Psoas muscle (tissue), 8 donors: ENCODE measurements around the gene CAVIN4. TPM values are rescaled to one million over a fixed set of nuclear protein-coding genes. Genes with fewer than 3 reads are reported as not detected.

Experiments used
- ATAC-seq, 4 donors: fragments of 200-7000 bp; cut with Tn5 transposase; one replicate each; pipeline ENCODE4 v1.9.1; 2020; ENCODE audit warnings: moderate library complexity in 3 of 4, mild to moderate bottlenecking in 2 of 4
- DNase-seq, 2 donors: peaks; one replicate each; pipeline ENCODE4 v3.0.0-alpha.2; 2020
- H3K27ac ChIP-seq: fragments of 200-600 bp; one replicate; pipeline ENCODE4 v1.8.0; 2022
- H3K27me3 ChIP-seq, 3 donors: fragments of 200-600 bp in 1 of 3; one replicate each; pipeline versions ENCODE4 v1.6.1 to v1.8.0; 2013 to 2022; ENCODE audit warnings: low read length in 2 of 3, mild to moderate bottlenecking in 2 of 3, moderate library complexity in 1 of 3; ENCODE audit not compliant: insufficient read depth in 3 of 3
- H3K36me3 ChIP-seq, 2 donors: fragments of 200-600 bp in 1 of 2; one replicate each; pipeline versions ENCODE4 v1.6.1 to v1.8.0; 2013 to 2022; ENCODE audit warnings: low read depth in 1 of 2, mild to moderate bottlenecking in 1 of 2, moderate library complexity in 1 of 2; ENCODE audit not compliant: insufficient read depth in 1 of 2
- H3K4me1 ChIP-seq: fragments of 200-600 bp; one replicate; pipeline ENCODE4 v1.8.0; 2022
- H3K4me3 ChIP-seq: fragments of 200-600 bp; one replicate; pipeline ENCODE4 v1.8.0; 2022; ENCODE audit warnings: mild to moderate bottlenecking
- H3K9me3 ChIP-seq: fragments of 200-600 bp; one replicate; pipeline ENCODE4 v1.8.0; 2022
- WGBS, 3 donors: extraction: QIAGEN DNeasy Blood & Tissue Kit; methylation state at CpG; one replicate each; pipeline versions ENCODE4 v1.1.6 to v1.1.7; 2013; 5-methylcytosine and 5-hydroxymethylcytosine counted together
- intact Hi-C, 2 donors: fragments of 100-400 bp; cut with DNase I; formaldehyde crosslinking; loops; one replicate each; pipeline versions ENCODE4 v1.11.0 to v1.14.2; 2022
- long read RNA-seq, 2 donors: library from polyadenylated mRNA; unstranded; transcript quantifications; one replicate each; pipeline ENCODE4 v2.0.0, GENCODE V29; 2021
- polyA plus RNA-seq, 3 donors: library from polyadenylated mRNA; stranded (reverse); fragments of 200-250 nt; gene quantifications; one replicate each; pipeline ENCODE4 v1.2.3, GENCODE V29; 2013
- total RNA-seq, 4 donors: library from RNA; stranded (reverse); fragmentation: NEBNext Ultra II Directional in 2 of 4; extraction: Animal tissue kit (Norgen Biotek cat#: 25700) in 2 of 4; gene quantifications; one replicate each; pipeline versions ENCODE4 v1.2.1 to v1.2.4, GENCODE V29; 2021 to 2023
- TF ChIP-seq, protein P1 (sequence below): fragments of 200-600 bp; IDR thresholded peaks from one replicate; pipeline ENCODE4 v1.8.0; 2022; ENCODE audit warnings: antibody characterized with exemption
- donor health status: healthy with polysubstance abuse.
- donor health status: DM: no; HTN: no; CAD: no; lungs with moderate emphysema.
- donor health status: Bipolar disorder and iron deficiency.
- donor health status: healthy.
- donor health status: DM: yes; HTN: yes; CAD: no.
- donor health status: DM: no; HTN: no; CAD: no.
- donor health status: DM: no; HTN: no; CAD: no.
- donor health status: DM: yes; HTN: yes; CAD: no.

Gene CAVIN4, protein sequence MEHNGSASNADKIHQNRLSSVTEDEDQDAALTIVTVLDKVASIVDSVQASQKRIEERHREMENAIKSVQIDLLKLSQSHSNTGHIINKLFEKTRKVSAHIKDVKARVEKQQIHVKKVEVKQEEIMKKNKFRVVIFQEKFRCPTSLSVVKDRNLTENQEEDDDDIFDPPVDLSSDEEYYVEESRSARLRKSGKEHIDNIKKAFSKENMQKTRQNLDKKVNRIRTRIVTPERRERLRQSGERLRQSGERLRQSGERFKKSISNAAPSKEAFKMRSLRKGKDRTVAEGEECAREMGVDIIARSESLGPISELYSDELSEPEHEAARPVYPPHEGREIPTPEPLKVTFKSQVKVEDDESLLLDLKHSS
- total RNA-seq (100 to 1,000 TPM in 1 of 4 donors, 10 to 100 TPM in 3; 68.6 to 230 (median 86.9) TPM), polyA plus RNA-seq (10 to 100 TPM in 2 of 3 donors, 1 to 10 TPM in 1; 3.5 to 59.2 (median 25.6) TPM)
- long read RNA-seq, donor 1, transcript CAVIN4-201 (2 exons, 2,615 nt) = major isoform, 103 of 103 reads
- long read RNA-seq, donor 1, partial matches to known transcripts = 0 of 103 reads
- long read RNA-seq, donor 1, other reads (novel, unspliced or antisense) = 0 of 103 reads
- long read RNA-seq, donor 2, transcript CAVIN4-201 (2 exons, 2,615 nt) = major isoform, 188 of 199 reads
- long read RNA-seq, donor 2, partial matches to known transcripts = 9 of 199 reads
- long read RNA-seq, donor 2, other reads (novel, unspliced or antisense) = 2 of 199 reads

GRCh38 chr9:100577776-100578448, at the start of gene CAVIN4:
TSS of gene CAVIN4 (plus strand) at chr9:100578079. CDS start at chr9:100578144, 65 bp downstream.
- Histone ChIP-seq H3K4me1 (peaks cover 22% of the 10 kb centered on the region), H3K4me3 (peak within 1 kb of the TSS; percentile 68), H3K27me3 (no peaks in the 10 kb centered on the region), H3K36me3 (no peaks in the 10 kb centered on the region), H3K27ac (peak within 1 kb of the TSS; percentile 88), H3K9me3 (no peaks in the 10 kb centered on the region)
- intact Hi-C loops = no loop called here
- TF ChIP-seq, protein P1, sequence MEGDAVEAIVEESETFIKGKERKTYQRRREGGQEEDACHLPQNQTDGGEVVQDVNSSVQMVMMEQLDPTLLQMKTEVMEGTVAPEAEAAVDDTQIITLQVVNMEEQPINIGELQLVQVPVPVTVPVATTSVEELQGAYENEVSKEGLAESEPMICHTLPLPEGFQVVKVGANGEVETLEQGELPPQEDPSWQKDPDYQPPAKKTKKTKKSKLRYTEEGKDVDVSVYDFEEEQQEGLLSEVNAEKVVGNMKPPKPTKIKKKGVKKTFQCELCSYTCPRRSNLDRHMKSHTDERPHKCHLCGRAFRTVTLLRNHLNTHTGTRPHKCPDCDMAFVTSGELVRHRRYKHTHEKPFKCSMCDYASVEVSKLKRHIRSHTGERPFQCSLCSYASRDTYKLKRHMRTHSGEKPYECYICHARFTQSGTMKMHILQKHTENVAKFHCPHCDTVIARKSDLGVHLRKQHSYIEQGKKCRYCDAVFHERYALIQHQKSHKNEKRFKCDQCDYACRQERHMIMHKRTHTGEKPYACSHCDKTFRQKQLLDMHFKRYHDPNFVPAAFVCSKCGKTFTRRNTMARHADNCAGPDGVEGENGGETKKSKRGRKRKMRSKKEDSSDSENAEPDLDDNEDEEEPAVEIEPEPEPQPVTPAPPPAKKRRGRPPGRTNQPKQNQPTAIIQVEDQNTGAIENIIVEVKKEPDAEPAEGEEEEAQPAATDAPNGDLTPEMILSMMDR = no peak
- WGBS, 3 donors = 29 to 47% (median 31%) methylated on average over 10 of the region's 10 CpGs
- ATAC-seq (peak; percentile 90 to 94 (median 92)), DNase-seq (peak; percentile 40 to 71)

GRCh38 chr9:100534401-100534800, 43.5 kb upstream of the CAVIN4 start:
- 58 to 66% (median 60%) methylated on average over 4 of the region's 4 CpGs for WGBS, 3 donors
- DNase-seq (no peak), ATAC-seq (no peak)
- H3K36me3 ChIP-seq = no peaks in the 10 kb centered on the region
- no peaks in the 10 kb centered on the region for H3K4me1 ChIP-seq
- H3K27me3 ChIP-seq = no peaks in the 10 kb centered on the region
- intact Hi-C loops = no loop called here
- H3K27ac ChIP-seq = no peak overlapping the region
- no peaks in the 10 kb centered on the region for H3K9me3 ChIP-seq
- TF ChIP-seq, protein P1 = no peak
- H3K4me3 ChIP-seq = no peak overlapping the region

GRCh38 chr9:100540327-100540726, 37.6 kb upstream of the CAVIN4 start:
- Histone ChIP-seq H3K36me3 (no peaks in the 10 kb centered on the region), H3K27ac (no peak overlapping the region), H3K27me3 (no peaks in the 10 kb centered on the region), H3K9me3 (no peaks in the 10 kb centered on the region), H3K4me1 (no peaks in the 10 kb centered on the region), H3K4me3 (no peak overlapping the region)
- no peak for DNase-seq
- TF ChIP-seq, protein P1 = no peak
- no peak for ATAC-seq
- intact Hi-C loops = no loop called here
- 95 to 97% (median 97%) methylated on average over 12 of the region's 12 CpGs for WGBS, 3 donors

- no peaks in the 10 kb centered on the region for H3K27me3 ChIP-seq
- H3K4me1 ChIP-seq = no peaks in the 10 kb centered on the region
- H3K9me3 ChIP-seq = no peaks in the 10 kb centered on the region
- WGBS, 3 donors = 69 to 76% (median 71%) methylated on average over 5 of the region's 5 CpGs
- intact Hi-C loops = no loop called here
- no peak overlapping the region for H3K4me3 ChIP-seq
- TF ChIP-seq, protein P1 = no peak
- DNase-seq = no peak
- H3K36me3 ChIP-seq = no peaks in the 10 kb centered on the region
- no peak overlapping the region for H3K27ac ChIP-seq
- no peak for ATAC-seq
These were observed 28.8 kb upstream of the CAVIN4 start for GRCh38 chr9:100549048-100549447.
